DOHH2 (cell line): Measurements from ENCODE around the gene MBLAC1.

ENCODE experiments used
- EZH2phosphoT487 ChIP-seq: fragments of 200-600 bp; sonication (generic); IDR thresholded peaks from 2 replicates; pipeline ENCODE4 v1.6.1; 2017; ENCODE audit warnings: borderline replicate concordance, mild to moderate bottlenecking, antibody characterized with exemption, low read length, moderate library complexity, mixed read lengths
- TF ChIP-seq, protein P1 (sequence below): fragments of 200-600 bp; sonication (generic); IDR thresholded peaks from one replicate; pipeline ENCODE4 v1.5.1; 2014; ENCODE audit warnings: antibody characterized with exemption, mild to moderate bottlenecking, low read depth, low read length; ENCODE audit not compliant: poor library complexity, severe bottlenecking

- TF ChIP-seq, protein P1, sequence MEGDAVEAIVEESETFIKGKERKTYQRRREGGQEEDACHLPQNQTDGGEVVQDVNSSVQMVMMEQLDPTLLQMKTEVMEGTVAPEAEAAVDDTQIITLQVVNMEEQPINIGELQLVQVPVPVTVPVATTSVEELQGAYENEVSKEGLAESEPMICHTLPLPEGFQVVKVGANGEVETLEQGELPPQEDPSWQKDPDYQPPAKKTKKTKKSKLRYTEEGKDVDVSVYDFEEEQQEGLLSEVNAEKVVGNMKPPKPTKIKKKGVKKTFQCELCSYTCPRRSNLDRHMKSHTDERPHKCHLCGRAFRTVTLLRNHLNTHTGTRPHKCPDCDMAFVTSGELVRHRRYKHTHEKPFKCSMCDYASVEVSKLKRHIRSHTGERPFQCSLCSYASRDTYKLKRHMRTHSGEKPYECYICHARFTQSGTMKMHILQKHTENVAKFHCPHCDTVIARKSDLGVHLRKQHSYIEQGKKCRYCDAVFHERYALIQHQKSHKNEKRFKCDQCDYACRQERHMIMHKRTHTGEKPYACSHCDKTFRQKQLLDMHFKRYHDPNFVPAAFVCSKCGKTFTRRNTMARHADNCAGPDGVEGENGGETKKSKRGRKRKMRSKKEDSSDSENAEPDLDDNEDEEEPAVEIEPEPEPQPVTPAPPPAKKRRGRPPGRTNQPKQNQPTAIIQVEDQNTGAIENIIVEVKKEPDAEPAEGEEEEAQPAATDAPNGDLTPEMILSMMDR = no peak
- no peak for TF ChIP-seq EZH2phosphoT487
Observed at GRCh38 chr7:100095289-100095688, 31.5 kb upstream of the MBLAC1 start.
